ENCODE results near the gene SLC40A1. TPM values are rescaled to one million over a fixed set of nuclear protein-coding genes. Genes with fewer than 3 reads are reported as not detected.

SLC40A1 gene
- total and polyA plus RNA-seq, 4 experiments from 2014 or later: 27.4 to 328 (median 64.2) TPM

DNA sequence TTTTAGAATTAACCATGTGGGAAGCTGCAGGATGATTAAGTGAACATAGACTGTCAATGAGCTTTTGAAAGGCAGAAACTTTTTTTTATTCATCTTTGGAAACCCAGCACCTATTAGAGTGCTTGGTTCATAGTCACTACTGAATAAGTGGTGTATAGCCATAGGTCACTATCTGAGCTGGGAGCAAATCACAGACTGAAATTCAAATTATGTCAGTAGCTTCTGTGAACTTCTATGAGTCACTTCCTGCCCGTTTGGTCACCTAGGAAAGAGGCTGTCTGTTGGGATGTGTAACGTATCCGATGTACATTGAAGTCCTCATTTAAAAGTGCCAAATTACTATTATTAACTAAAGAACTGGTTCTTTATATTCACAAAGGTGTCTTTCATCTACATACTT is 20.5 kb upstream of the SLC40A1 start:
- DNase-seq: peak in 1 of 5 donors; percentile 3
- peaks cover 0 to 1% (median 0%) of the 10 kb centered on the region in 8 donors for H3K9me3 Mint-ChIP-seq
- H3K27ac ChIP-seq (ENCODE audit: low read depth, low read length): no peak overlapping the region
- peaks cover 4% of the 10 kb centered on the region for H3K4me1 ChIP-seq (ENCODE audit: insufficient read depth, low read length)
- intact Hi-C loops (cut with micrococcal nuclease): no loop called here
- H3K4me1 Mint-ChIP-seq: peaks cover 0 to 5% (median 1%) of the 10 kb centered on the region in 4 donors
- no peaks in the 10 kb centered on the region for H3K9me3 ChIP-seq (ENCODE audit: control insufficient read depth in 1 of 2, low read length in 2 of 2)
- no peak overlapping the region for H3K4me3 ChIP-seq (ENCODE audit: low read length in 2 of 2)
- H3K36me3 Mint-ChIP-seq: no peaks in the 10 kb centered on the region
- H3K27me3 ChIP-seq (ENCODE audit: insufficient read depth, low read length): no peaks in the 10 kb centered on the region
- ChIA-PET CTCF (ENCODE audit: partially characterized antibody) (no interaction called here), POLR2A (ENCODE audit: partially characterized antibody) (interaction anchor here (1.0 kb wide), 1 partner anchor 20 kb away, joined by 4 read pairs; the partner anchor contains the start of gene SLC40A1)
- H3K27me3 Mint-ChIP-seq: peaks cover 0 to 2% of the 10 kb centered on the region in 2 donors
- H3K27ac Mint-ChIP-seq: no peak overlapping the region
- no peak overlapping the region for H3K4me3 Mint-ChIP-seq
- no peaks in the 10 kb centered on the region for H3K36me3 ChIP-seq (ENCODE audit: insufficient read depth, low read length)

DNA sequence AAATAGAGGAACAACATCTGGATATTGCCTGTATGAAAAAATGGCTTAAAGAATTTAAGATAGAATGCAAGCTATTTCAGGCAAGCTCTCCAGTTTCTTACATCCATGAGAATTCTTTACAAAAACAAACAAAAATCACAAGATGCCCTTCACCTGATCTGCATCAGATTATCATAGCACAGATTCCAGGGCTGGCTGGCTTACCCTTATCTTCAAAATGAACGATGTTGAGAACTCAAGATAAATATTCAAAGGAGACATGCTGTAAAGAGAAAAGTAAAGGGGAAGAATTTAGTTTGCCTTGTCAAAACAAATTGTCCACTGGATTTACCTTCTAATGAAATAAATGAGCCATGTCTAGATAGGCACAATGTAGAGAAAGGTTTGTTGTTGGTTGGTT is 18.7 kb upstream of the SLC40A1 start:
- Histone ChIP-seq H3K27me3 (ENCODE audit: insufficient read depth, low read length) (no peaks in the 10 kb centered on the region), H3K36me3 (ENCODE audit: insufficient read depth, low read length) (no peaks in the 10 kb centered on the region), H3K9me3 (ENCODE audit: control insufficient read depth in 1 of 2, low read length in 2 of 2) (no peaks in the 10 kb centered on the region), H3K27ac (ENCODE audit: low read depth, low read length) (no peak overlapping the region), H3K4me1 (ENCODE audit: insufficient read depth, low read length) (peaks cover 21% of the 10 kb centered on the region), H3K4me3 (ENCODE audit: low read length in 2 of 2) (no peak overlapping the region)
- DNase-seq: no peak
- CTCF ChIA-PET (ENCODE audit: partially characterized antibody): interaction anchor here (0.6 to 1.3 kb wide), 2 partner anchors 10 to 13 kb away, joined by 3 to 4 read pairs; no protein-coding TSS in a partner anchor
- intact Hi-C loops (cut with micrococcal nuclease): no loop called here
- Mint-ChIP-seq H3K36me3 (no peaks in the 10 kb centered on the region), H3K4me1 (peaks cover 5 to 13% (median 6%) of the 10 kb centered on the region in 4 donors), H3K9me3 (peaks cover 0 to 1% (median 0%) of the 10 kb centered on the region in 8 donors), H3K4me3 (no peak overlapping the region), H3K27ac (no peak overlapping the region), H3K27me3 (no peaks in the 10 kb centered on the region)
- POLR2A ChIA-PET (ENCODE audit: partially characterized antibody): no interaction called here

- CTCF ChIA-PET (ENCODE audit: partially characterized antibody): interaction anchor here (0.9 to 1.1 kb wide), 3 partner anchors 15 to 78 kb away, joined by 3 read pairs; partner anchors contain the start of gene SLC40A1
- no peaks in the 10 kb centered on the region for H3K36me3 ChIP-seq (ENCODE audit: insufficient read depth, low read length)
- DNase-seq: no peak
- POLR2A ChIA-PET (ENCODE audit: partially characterized antibody): no interaction called here
- H3K27me3 Mint-ChIP-seq: no peaks in the 10 kb centered on the region
- no peaks in the 10 kb centered on the region for H3K27me3 ChIP-seq (ENCODE audit: insufficient read depth, low read length)
- no peak overlapping the region for H3K4me3 ChIP-seq (ENCODE audit: low read length in 2 of 2)
- peak overlapping the region in 1 of 7 donors; percentile 37 for H3K27ac Mint-ChIP-seq
- H3K4me3 Mint-ChIP-seq: peak overlapping the region in 4 of 8 donors; percentile 14 to 53 (median 38)
- no peak overlapping the region for H3K27ac ChIP-seq (ENCODE audit: low read depth, low read length)
- H3K36me3 Mint-ChIP-seq: no peaks in the 10 kb centered on the region
- H3K4me1 Mint-ChIP-seq: peaks cover 33 to 40% (median 36%) of the 10 kb centered on the region in 4 donors
- no peaks in the 10 kb centered on the region for H3K9me3 Mint-ChIP-seq
- intact Hi-C loops (cut with micrococcal nuclease): no loop called here
- no peaks in the 10 kb centered on the region for H3K9me3 ChIP-seq (ENCODE audit: control insufficient read depth in 1 of 2, low read length in 2 of 2)
- peaks cover 56% of the 10 kb centered on the region for H3K4me1 ChIP-seq (ENCODE audit: insufficient read depth, low read length)
These were observed 14.8 kb upstream of the SLC40A1 start for GRCh38 chr2:189595417-189595816.

DNA sequence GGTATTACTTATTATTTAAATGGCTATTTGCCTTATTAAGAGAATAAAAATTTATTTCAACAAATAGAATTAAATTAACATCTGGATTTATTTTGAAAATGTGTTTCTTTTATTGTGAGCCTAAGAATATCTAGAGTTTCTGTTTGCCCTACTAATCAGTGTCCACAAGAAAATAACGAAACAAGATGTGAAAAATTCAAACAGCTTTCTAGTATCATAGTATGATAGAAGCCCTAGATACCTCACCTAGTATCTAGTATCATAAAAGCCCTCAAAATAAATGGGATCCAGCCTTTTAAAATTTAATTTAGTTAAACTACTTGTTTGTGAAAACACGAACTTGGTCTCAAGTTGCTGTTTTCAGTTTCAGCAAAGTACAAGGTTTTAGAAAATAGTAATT is 13.7 kb upstream of the SLC40A1 start:
- Mint-ChIP-seq H3K4me3 (no peak overlapping the region), H3K27ac (no peak overlapping the region), H3K27me3 (no peaks in the 10 kb centered on the region), H3K4me1 (peaks cover 36 to 43% (median 41%) of the 10 kb centered on the region in 4 donors), H3K36me3 (no peaks in the 10 kb centered on the region), H3K9me3 (no peaks in the 10 kb centered on the region)
- no peaks in the 10 kb centered on the region for H3K27me3 ChIP-seq (ENCODE audit: insufficient read depth, low read length)
- intact Hi-C loops (cut with micrococcal nuclease): no loop called here
- ChIA-PET POLR2A (ENCODE audit: partially characterized antibody) (interaction anchor here (1.1 kb wide), 1 partner anchor 13 kb away, joined by 3 read pairs; no protein-coding TSS in a partner anchor), CTCF (ENCODE audit: partially characterized antibody) (no interaction called here)
- H3K36me3 ChIP-seq (ENCODE audit: insufficient read depth, low read length): no peaks in the 10 kb centered on the region
- H3K9me3 ChIP-seq (ENCODE audit: control insufficient read depth in 1 of 2, low read length in 2 of 2): no peaks in the 10 kb centered on the region
- H3K4me1 ChIP-seq (ENCODE audit: insufficient read depth, low read length): peaks cover 60% of the 10 kb centered on the region
- H3K4me3 ChIP-seq (ENCODE audit: low read length in 2 of 2): no peak overlapping the region
- DNase-seq: no peak
- H3K27ac ChIP-seq (ENCODE audit: low read depth, low read length): no peak overlapping the region

DNA sequence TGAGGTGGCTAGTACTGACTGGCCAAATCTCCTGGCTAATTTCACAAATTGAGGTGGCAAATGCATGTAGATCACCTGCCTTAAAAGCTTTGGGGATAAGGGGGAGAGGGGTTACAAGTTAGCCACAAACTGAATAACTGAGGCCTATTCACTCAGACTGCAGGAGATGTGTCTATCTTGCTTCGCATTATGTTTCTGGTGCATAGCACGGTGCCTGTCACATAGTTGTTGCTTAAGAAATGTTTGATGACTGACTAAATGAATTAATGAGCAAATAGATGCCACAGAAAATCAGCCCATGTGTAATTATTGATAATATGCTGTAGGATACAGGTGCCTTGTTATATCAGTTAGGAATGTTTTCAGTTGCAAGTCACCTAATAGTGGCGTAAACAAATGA is 12.5 kb upstream of the SLC40A1 start:
- Mint-ChIP-seq H3K4me1 (peaks cover 36 to 42% (median 41%) of the 10 kb centered on the region in 4 donors), H3K9me3 (no peaks in the 10 kb centered on the region), H3K27ac (peak overlapping the region in 6 of 7 donors; percentile 7 to 68 (median 46)), H3K36me3 (no peaks in the 10 kb centered on the region), H3K27me3 (no peaks in the 10 kb centered on the region), H3K4me3 (peak overlapping the region in 7 of 8 donors; percentile 34 to 72 (median 61))
- no peak for DNase-seq
- ChIA-PET POLR2A (ENCODE audit: partially characterized antibody) (interaction anchor here (1.1 to 2.0 kb wide), 3 partner anchors 12 to 65 kb away, joined by 3 to 18 read pairs (median 5); partner anchors contain the start of gene SLC40A1), CTCF (ENCODE audit: partially characterized antibody) (interaction anchor here (1.1 to 1.7 kb wide), 2 partner anchors 11 to 13 kb away, joined by 3 to 4 read pairs; partner anchors contain the start of gene SLC40A1)
- Histone ChIP-seq H3K27me3 (ENCODE audit: insufficient read depth, low read length) (no peaks in the 10 kb centered on the region), H3K4me1 (ENCODE audit: insufficient read depth, low read length) (peaks cover 60% of the 10 kb centered on the region), H3K27ac (ENCODE audit: low read depth, low read length) (no peak overlapping the region), H3K36me3 (ENCODE audit: insufficient read depth, low read length) (no peaks in the 10 kb centered on the region), H3K4me3 (ENCODE audit: low read length in 2 of 2) (no peak overlapping the region), H3K9me3 (ENCODE audit: control insufficient read depth in 1 of 2, low read length in 2 of 2) (no peaks in the 10 kb centered on the region)
- intact Hi-C loops (cut with micrococcal nuclease): no loop called here

DNA sequence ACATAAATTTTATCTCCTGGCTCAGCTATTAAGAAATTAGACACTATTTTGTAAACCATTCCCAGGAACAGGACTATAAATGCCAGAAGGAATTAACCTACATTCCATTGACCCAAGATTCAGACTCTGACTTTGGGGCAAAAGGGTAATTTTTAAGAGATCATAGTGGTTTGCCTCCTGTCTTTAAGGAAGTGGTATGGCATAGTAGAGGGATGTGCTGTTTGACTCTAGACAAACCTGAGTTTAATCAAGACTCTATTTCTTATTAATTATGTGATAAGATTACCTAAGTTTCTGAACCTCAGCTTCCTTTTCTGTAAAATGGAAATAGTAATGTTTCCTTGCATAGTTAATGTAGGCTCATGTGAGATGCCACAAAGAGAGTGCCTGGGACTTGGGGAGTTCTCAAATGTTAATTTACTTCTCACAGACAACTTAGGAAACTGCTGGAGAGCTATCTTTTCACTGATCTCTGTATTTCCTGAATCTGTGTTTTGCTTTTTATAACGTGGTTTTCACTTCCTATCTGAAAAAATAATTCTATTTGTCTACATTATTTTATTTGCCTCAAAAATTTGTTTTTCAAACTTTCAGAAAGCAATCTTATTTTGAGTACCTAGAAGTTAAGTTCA is 11.9 kb upstream of the SLC40A1 start:
- Mint-ChIP-seq H3K4me3 (peak overlapping the region; percentile 34 to 72 (median 62)), H3K36me3 (no peaks in the 10 kb centered on the region), H3K4me1 (peaks cover 36 to 42% (median 41%) of the 10 kb centered on the region in 4 donors), H3K9me3 (no peaks in the 10 kb centered on the region), H3K27me3 (peaks cover 0 to 3% of the 10 kb centered on the region in 2 donors), H3K27ac (peak overlapping the region; percentile 27 to 79 (median 49))
- ChIA-PET POLR2A (ENCODE audit: partially characterized antibody) (interaction anchor here (1.8 to 2.0 kb wide), 2 partner anchors 12 to 65 kb away, joined by 5 to 18 read pairs; partner anchors contain the start of gene SLC40A1), CTCF (ENCODE audit: partially characterized antibody) (interaction anchor here (1.1 to 1.7 kb wide), 3 partner anchors 12 to 36 kb away, joined by 3 to 4 read pairs (median 3); partner anchors contain the start of gene SLC40A1)
- intact Hi-C loops (cut with micrococcal nuclease): loop anchor here (1.0 kb wide), 1 partner anchor 12 kb away; the partner anchor contains the start of gene SLC40A1
- H3K27ac ChIP-seq (ENCODE audit: low read depth, low read length): no peak overlapping the region
- no peak overlapping the region for H3K4me3 ChIP-seq (ENCODE audit: low read length in 2 of 2)
- H3K4me1 ChIP-seq (ENCODE audit: insufficient read depth, low read length): peaks cover 60% of the 10 kb centered on the region
- peak in 3 of 5 donors; percentile 2 to 17 (median 14) for DNase-seq
- no peaks in the 10 kb centered on the region for H3K36me3 ChIP-seq (ENCODE audit: insufficient read depth, low read length)
- no peaks in the 10 kb centered on the region for H3K9me3 ChIP-seq (ENCODE audit: control insufficient read depth in 1 of 2, low read length in 2 of 2)
- H3K27me3 ChIP-seq (ENCODE audit: insufficient read depth, low read length): no peaks in the 10 kb centered on the region

GRCh38 chr2:189587780-189588179 is 7.2 kb upstream of the SLC40A1 start:
- intact Hi-C loops (cut with micrococcal nuclease): no loop called here
- Mint-ChIP-seq H3K36me3 (no peaks in the 10 kb centered on the region), H3K4me3 (no peak overlapping the region), H3K27ac (no peak overlapping the region), H3K4me1 (peaks cover 21 to 30% (median 25%) of the 10 kb centered on the region in 4 donors), H3K9me3 (no peaks in the 10 kb centered on the region), H3K27me3 (peaks cover 0 to 7% of the 10 kb centered on the region in 2 donors)
- Histone ChIP-seq H3K27ac (ENCODE audit: low read depth, low read length) (no peak overlapping the region), H3K9me3 (ENCODE audit: control insufficient read depth in 1 of 2, low read length in 2 of 2) (no peaks in the 10 kb centered on the region), H3K27me3 (ENCODE audit: insufficient read depth, low read length) (no peaks in the 10 kb centered on the region), H3K4me3 (ENCODE audit: low read length in 2 of 2) (no peak overlapping the region), H3K36me3 (ENCODE audit: insufficient read depth, low read length) (no peaks in the 10 kb centered on the region), H3K4me1 (ENCODE audit: insufficient read depth, low read length) (peaks cover 28% of the 10 kb centered on the region)
- no peak for DNase-seq
- ChIA-PET POLR2A (ENCODE audit: partially characterized antibody) (no interaction called here), CTCF (ENCODE audit: partially characterized antibody) (no interaction called here)

All from CD4-positive, alpha-beta memory T cell (primary cell).